Measurements from ENCODE around the gene PTBP3.

PTBP3 gene

GRCh38 chr9:112311497-112311896 lies 21.9 kb downstream of the PTBP3 start:
- H3K27me3 Mint-ChIP-seq (ENCODE audit: low read depth) = no peaks in the 10 kb centered on the region
- no peak overlapping the region for H3K27ac Mint-ChIP-seq
- TF ChIP-seq CTCF (IDR thresholded peaks at IDR 0.05; ENCODE audit: unreplicated experiment in 3 of 3) = no peak
- H3K4me3 Mint-ChIP-seq = no peak overlapping the region
- H3K36me3 Mint-ChIP-seq (ENCODE audit: low read depth) = peaks cover 4% of the 10 kb centered on the region
- H3K4me1 Mint-ChIP-seq = peaks cover 24% of the 10 kb centered on the region
- H3K9me3 Mint-ChIP-seq = peaks cover 4% of the 10 kb centered on the region

GRCh38 chr9:112310826-112311225 lies 22.6 kb downstream of the PTBP3 start:
- H3K9me3 Mint-ChIP-seq = peaks cover 1% of the 10 kb centered on the region
- H3K4me3 Mint-ChIP-seq = no peak overlapping the region
- peaks cover 19% of the 10 kb centered on the region for H3K4me1 Mint-ChIP-seq
- no peaks in the 10 kb centered on the region for H3K27me3 Mint-ChIP-seq (ENCODE audit: low read depth)
- H3K36me3 Mint-ChIP-seq (ENCODE audit: low read depth) = peaks cover 4% of the 10 kb centered on the region
- H3K27ac Mint-ChIP-seq = peak overlapping the region in 1 of 3 experiments; percentile 6
- TF ChIP-seq CTCF (IDR thresholded peaks at IDR 0.05; ENCODE audit: unreplicated experiment in 3 of 3) = no peak

- H3K27me3 Mint-ChIP-seq (ENCODE audit: low read depth) = no peaks in the 10 kb centered on the region
- no peak for TF ChIP-seq CTCF (IDR thresholded peaks at IDR 0.05; ENCODE audit: unreplicated experiment in 3 of 3)
- H3K27ac Mint-ChIP-seq = peak overlapping the region; percentile 42 to 67 (median 67)
- peaks cover 13% of the 10 kb centered on the region for H3K4me1 Mint-ChIP-seq
- H3K36me3 Mint-ChIP-seq (ENCODE audit: low read depth) = no peaks in the 10 kb centered on the region
- H3K9me3 Mint-ChIP-seq = no peaks in the 10 kb centered on the region
- H3K4me3 Mint-ChIP-seq = peak overlapping the region in 1 of 3 experiments; percentile 2
Observed at GRCh38 chr9:112308588-112308987, 24.8 kb downstream of the PTBP3 start.

- no peaks in the 10 kb centered on the region for H3K4me1 Mint-ChIP-seq
- no peaks in the 10 kb centered on the region for H3K9me3 Mint-ChIP-seq
- no peak overlapping the region for H3K4me3 Mint-ChIP-seq
- TF ChIP-seq CTCF (IDR thresholded peaks at IDR 0.05; ENCODE audit: unreplicated experiment in 3 of 3) = no peak
- no peak overlapping the region for H3K27ac Mint-ChIP-seq
- no peaks in the 10 kb centered on the region for H3K27me3 Mint-ChIP-seq (ENCODE audit: low read depth)
- peaks cover 18% of the 10 kb centered on the region for H3K36me3 Mint-ChIP-seq (ENCODE audit: low read depth)
Observed at GRCh38 chr9:112301420-112301819, 32.0 kb downstream of the PTBP3 start.

GRCh38 chr9:112299514-112299913 lies 33.9 kb downstream of the PTBP3 start:
- H3K9me3 Mint-ChIP-seq = no peaks in the 10 kb centered on the region
- no peaks in the 10 kb centered on the region for H3K27me3 Mint-ChIP-seq (ENCODE audit: low read depth)
- TF ChIP-seq CTCF (IDR thresholded peaks at IDR 0.05; ENCODE audit: unreplicated experiment in 3 of 3) = no peak
- H3K4me1 Mint-ChIP-seq = peaks cover 5% of the 10 kb centered on the region
- H3K4me3 Mint-ChIP-seq = no peak overlapping the region
- no peak overlapping the region for H3K27ac Mint-ChIP-seq
- peaks cover 29% of the 10 kb centered on the region for H3K36me3 Mint-ChIP-seq (ENCODE audit: low read depth)

- Mint-ChIP-seq H3K4me3 (no peak overlapping the region), H3K27ac (no peak overlapping the region), H3K27me3 (ENCODE audit: low read depth) (no peaks in the 10 kb centered on the region), H3K4me1 (peaks cover 5% of the 10 kb centered on the region), H3K9me3 (peaks cover 5% of the 10 kb centered on the region), H3K36me3 (ENCODE audit: low read depth) (peaks cover 51% of the 10 kb centered on the region)
- TF ChIP-seq CTCF (IDR thresholded peaks at IDR 0.05; ENCODE audit: unreplicated experiment in 3 of 3) = no peak
Observed at GRCh38 chr9:112296929-112297328, 36.5 kb downstream of the PTBP3 start.
